ENCODE measurements around the gene MYBPHL. TPM values are rescaled to one million over a fixed set of nuclear protein-coding genes. Genes with fewer than 3 reads are reported as not detected.
"Not testable (repeated sequence)": the region's sequence is repeated elsewhere in the genome, so short reads cannot be mapped to it uniquely, and the experiment has no call there.

MYBPHL gene
- total RNA-seq, 1 donor from 2014 or later, result 3.6 TPM

DNA sequence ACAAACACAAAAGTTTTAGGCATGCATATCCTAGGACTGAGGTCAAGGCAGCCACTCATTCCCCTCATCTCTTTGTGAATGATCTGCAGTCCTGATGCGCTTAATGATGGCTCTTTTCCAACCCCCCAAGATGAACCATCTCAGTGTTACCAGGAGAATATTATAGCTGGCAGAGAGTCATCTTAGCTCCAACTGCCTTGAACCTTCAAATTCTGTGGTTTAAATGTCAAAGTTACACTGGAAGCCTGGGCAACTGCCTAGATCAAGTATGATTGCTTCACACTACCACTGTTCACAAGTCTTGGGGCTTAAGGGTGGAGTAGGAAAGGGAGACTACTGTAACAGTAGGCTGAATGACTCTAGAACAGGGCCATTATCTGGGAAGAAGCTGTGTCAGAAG is 8.0 kb upstream of the MYBPHL start:
- ATAC-seq, result no peak
- TF ChIP-seq, protein P1, sequence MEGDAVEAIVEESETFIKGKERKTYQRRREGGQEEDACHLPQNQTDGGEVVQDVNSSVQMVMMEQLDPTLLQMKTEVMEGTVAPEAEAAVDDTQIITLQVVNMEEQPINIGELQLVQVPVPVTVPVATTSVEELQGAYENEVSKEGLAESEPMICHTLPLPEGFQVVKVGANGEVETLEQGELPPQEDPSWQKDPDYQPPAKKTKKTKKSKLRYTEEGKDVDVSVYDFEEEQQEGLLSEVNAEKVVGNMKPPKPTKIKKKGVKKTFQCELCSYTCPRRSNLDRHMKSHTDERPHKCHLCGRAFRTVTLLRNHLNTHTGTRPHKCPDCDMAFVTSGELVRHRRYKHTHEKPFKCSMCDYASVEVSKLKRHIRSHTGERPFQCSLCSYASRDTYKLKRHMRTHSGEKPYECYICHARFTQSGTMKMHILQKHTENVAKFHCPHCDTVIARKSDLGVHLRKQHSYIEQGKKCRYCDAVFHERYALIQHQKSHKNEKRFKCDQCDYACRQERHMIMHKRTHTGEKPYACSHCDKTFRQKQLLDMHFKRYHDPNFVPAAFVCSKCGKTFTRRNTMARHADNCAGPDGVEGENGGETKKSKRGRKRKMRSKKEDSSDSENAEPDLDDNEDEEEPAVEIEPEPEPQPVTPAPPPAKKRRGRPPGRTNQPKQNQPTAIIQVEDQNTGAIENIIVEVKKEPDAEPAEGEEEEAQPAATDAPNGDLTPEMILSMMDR (IDR thresholded peaks at IDR 0.05), result no peak
- H3K36me3 ChIP-seq, result peaks cover 76% of the 10 kb centered on the region
- no peaks in the 10 kb centered on the region for H3K27me3 ChIP-seq
- H3K4me1 ChIP-seq, result peaks cover 5% of the 10 kb centered on the region
- H3K27ac ChIP-seq, result no peak overlapping the region
- no peak for DNase-seq
- intact Hi-C loops (cut with DNase I), result no loop called here
- no peak overlapping the region for H3K4me3 ChIP-seq
- no peaks in the 10 kb centered on the region for H3K9me3 ChIP-seq

DNA sequence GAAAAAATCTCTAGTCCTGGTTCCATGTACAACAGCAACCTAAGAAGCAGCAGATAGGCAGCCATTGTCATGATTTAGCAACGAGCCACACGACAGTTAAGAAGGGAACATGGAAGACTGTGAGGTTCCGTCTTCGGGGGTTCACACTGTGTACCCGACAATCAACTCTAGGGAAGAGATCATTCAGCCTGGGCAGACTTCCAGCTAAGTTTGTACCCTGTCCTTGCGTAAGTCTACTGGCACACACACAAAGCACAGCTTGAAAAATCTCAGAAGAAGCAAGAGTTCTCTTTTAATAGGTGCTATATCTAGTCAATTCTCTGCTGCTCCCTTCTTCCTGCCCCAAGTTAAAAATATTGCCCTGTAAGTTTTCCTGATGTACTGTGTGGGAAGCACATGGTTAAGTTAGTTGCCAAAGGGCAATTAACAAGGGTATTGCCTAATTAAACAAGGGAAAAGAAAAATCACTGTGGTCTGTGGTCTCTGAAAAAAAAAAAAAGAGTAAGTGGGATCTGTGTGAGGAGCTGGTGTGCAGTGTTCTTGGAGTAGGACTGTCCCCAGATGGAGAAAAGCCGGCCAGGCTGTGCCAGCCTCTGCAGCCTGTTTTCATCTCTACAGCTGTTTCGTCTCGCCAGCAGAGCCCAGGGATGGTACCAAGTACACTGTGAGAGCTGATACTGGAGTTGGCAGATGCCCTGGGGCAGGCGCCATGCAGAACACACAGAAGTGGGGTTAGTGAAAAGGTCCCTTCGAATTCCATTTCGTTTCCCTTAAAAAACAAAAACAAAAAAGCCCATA is 6.4 kb upstream of the MYBPHL start:
- Histone ChIP-seq H3K27ac (no peak overlapping the region), H3K4me1 (peaks cover 7% of the 10 kb centered on the region), H3K4me3 (no peak overlapping the region), H3K9me3 (no peaks in the 10 kb centered on the region), H3K36me3 (peaks cover 63% of the 10 kb centered on the region), H3K27me3 (no peaks in the 10 kb centered on the region)
- TF ChIP-seq, protein P1 (IDR thresholded peaks at IDR 0.05), result no peak
- ATAC-seq (peak; percentile 62), DNase-seq (no peak)
- intact Hi-C loops (cut with DNase I), result no loop called here

DNA sequence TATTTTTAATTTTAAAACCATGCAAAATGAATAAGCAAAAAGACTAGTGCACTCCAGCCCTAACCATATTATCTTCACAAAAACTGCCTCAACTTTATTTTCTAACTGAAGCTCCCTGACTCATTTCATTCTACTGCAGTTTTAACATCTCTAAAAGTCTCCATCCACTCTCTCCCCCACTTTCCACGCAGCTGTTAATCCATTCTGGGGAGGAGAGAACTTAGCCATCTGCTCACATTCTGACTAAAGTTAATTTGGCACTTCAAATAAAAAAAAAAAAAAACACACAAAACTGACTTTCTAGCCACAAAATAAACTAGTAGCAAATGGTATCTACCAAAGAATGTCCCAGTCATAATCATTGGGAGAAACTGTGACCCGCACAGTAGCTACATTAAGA is 5.4 kb upstream of the MYBPHL start:
- Histone ChIP-seq H3K9me3 (no peaks in the 10 kb centered on the region), H3K27ac (no peak overlapping the region), H3K36me3 (peaks cover 53% of the 10 kb centered on the region), H3K4me3 (no peak overlapping the region), H3K27me3 (no peaks in the 10 kb centered on the region), H3K4me1 (peaks cover 16% of the 10 kb centered on the region)
- DNase-seq, result no peak
- TF ChIP-seq, protein P1 (IDR thresholded peaks at IDR 0.05), result no peak
- ATAC-seq, result no peak
- intact Hi-C loops (cut with DNase I), result no loop called here

DNA sequence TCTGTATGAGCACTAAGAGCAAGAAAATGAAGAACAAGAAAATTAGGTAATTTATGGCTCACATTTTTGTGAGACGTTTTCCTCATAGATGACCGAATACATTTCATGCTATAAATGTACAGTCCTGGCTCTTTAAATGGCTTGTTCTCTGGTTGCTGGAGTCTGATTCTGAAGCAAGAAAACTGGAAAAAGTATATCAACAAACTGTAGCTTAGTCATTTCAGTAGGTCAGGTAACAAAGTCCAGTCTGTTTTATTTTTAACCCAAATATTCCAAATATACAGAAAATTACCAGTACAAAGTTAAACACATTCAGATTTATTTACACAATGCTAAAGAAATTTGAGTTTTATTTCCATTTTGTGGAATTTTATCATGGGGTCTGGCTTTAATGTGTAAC is 2.5 kb upstream of the MYBPHL start:
- peaks cover 24% of the 10 kb centered on the region for H3K36me3 ChIP-seq
- intact Hi-C loops (cut with DNase I), result no loop called here
- no peak overlapping the region for H3K27ac ChIP-seq
- ATAC-seq, result no peak
- H3K9me3 ChIP-seq, result no peaks in the 10 kb centered on the region
- H3K4me3 ChIP-seq, result no peak overlapping the region
- TF ChIP-seq, protein P1 (IDR thresholded peaks at IDR 0.05), result no peak
- H3K27me3 ChIP-seq, result no peaks in the 10 kb centered on the region
- peaks cover 31% of the 10 kb centered on the region for H3K4me1 ChIP-seq
- DNase-seq, result no peak

DNA sequence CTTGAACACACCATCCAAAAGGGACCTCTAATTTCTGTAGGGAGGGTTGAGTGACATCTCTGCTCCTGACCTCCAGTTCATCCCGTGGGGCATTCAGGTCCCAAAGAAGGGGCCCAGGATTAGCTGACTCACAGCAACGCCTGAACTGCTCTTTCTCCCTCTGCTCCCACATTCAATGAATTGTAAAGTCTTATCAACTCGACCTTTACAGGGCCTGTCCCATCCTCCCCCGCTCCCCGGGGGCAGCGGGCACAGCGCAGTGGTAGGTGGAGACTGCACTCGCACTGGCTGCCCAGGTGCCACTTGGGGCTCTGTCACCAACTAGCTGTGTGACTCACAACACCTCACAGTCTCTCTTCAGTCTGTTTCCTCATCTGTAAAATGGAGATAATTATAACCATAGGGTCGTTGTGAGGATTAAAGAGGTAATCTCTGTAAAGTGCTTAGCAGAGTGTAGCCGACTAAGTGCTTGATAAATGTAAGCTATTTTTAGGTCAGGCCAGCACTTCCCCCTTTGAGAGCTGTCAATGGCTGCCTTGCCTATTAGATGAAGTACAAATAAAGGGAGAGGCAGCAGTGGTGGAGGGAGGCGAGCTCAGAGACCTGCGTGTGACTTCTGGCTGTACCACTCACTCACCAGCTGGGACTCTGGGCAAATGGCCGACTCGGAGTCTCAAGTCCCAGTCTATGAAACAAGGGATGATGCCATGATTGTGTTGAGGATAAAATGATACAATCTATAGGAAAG is 637 bp upstream of the MYBPHL start:
- TF ChIP-seq, protein P1 (IDR thresholded peaks at IDR 0.05), result no peak
- Histone ChIP-seq H3K4me1 (peaks cover 26% of the 10 kb centered on the region), H3K4me3 (no peak overlapping the region), H3K9me3 (no peaks in the 10 kb centered on the region), H3K27ac (peak overlapping the region; percentile 63), H3K27me3 (no peaks in the 10 kb centered on the region), H3K36me3 (peaks cover 7% of the 10 kb centered on the region)
- DNase-seq (peak; percentile 76), ATAC-seq (peak; percentile 76)
- intact Hi-C loops (cut with DNase I), result no loop called here

DNA sequence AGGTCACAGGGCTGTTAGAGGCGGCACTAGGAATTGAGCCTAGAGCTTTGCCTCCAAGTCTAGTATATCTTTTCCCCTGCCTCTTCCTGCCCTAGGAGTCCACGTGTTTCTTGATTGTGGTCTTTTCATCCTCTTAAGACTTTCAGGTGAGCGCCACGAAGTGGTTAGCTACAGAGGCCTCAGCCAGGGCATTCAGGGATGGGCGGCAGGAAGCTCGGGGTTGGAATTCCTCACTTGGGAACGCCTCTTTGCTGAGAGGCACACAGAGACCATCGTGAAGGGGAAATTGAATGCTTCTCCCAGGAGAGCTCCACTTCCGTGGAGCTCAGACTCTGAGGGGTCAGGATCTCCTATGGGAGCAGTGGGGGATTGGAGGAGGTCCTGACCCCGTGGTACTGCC is 820 bp downstream of the MYBPHL start:
- peak overlapping the region; percentile 65 for H3K27ac ChIP-seq
- H3K27me3 ChIP-seq; H3K36me3 ChIP-seq; H3K4me3 ChIP-seq; DNase-seq; H3K9me3 ChIP-seq; intact Hi-C loops (cut with DNase I): not testable (repeated sequence)
- H3K4me1 ChIP-seq, result peaks cover 26% of the 10 kb centered on the region
- ATAC-seq, result peak; percentile 74
